HS-27A (cell line): ENCODE measurements around the gene TWF2.

ENCODE experiments used
- DNase-seq: peaks from one replicate; pipeline ENCODE4 v3.0.0-alpha.2; 2012; ENCODE audit warnings: low read depth, missing footprints

Gene TWF2

DNA sequence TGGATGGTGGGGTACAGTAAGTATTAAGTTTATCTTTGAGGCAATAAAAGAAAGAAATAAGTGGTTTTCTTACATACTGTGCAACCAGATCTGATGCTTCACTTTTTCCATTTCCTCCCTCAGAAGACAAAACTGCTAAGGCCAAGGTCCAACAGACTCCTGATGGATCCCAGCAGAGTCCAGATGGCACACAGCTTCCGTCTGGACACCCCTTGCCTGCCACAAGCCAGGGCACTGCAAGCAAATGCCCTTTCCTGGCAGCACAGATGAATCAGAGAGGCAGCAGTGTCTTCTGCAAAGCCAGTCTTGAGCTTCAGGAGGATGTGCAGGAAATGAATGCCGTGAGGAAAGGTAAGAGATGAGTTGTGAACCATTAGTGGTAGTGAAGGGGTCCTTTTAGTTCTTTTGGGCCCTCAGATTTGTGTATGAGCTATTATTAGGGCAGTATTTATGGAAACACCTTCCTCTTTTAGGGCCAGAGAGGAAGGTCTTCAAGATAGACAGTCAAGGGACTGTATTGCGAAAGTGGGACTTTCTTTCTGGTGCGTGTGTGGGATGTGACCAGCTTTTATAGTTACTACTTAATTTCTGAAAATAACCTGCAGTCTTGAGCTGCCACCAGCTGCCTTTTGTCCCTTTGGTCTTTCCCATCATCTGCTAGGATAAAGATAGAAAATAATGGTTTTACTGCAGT is 36.4 kb downstream of the TWF2 start:
- DNase-seq = no peak

GRCh38 chr3:52200981-52201679 is 37.8 kb downstream of the TWF2 start:
- DNase-seq = no peak

GRCh38 chr3:52198643-52199608 is 40.0 kb downstream of the TWF2 start:
- DNase-seq = no peak

DNA sequence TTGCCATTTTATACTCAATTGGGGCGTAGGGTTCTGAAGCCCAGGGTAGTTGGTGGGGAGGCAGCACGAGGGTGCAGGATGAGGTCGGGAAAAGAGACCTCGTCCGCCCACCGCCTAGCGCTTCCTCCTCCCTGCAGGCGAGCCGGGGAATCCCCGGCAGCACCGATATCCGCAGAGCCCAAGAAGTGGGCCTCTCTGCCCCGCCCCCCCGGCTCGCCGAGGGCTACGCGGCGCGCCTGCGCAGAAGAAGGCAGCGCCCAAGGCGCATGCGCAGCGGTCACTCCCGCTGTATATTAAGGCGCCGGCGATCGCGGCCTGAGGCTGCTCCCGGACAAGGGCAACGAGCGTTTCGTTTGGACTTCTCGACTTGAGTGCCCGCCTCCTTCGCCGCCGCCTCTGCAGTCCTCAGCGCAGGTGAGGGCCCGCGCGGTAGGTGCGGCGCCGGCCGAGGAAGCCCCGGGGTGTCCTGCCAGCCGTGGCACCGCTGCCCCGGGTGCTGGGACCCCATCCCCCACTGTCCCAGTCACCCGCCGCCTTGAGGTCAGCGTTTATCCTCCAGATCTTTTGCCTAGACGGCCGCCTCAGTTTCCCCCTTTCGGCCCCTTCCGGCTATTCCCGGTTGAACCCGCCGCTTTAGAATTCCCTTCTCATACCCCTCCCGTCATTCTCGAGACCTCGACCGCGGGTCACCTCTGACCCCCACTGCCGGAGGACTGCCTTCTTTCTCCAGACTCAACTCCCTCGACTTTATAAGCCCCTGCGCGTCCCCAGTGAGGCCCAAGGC is 40.9 kb downstream of the TWF2 start, which contains the start of gene ALAS1:
TSS of gene ALAS1 (plus strand) at position 319 of the 784 bp plus-strand sequence. CDS start 1,082 bp downstream, outside the sequence.
- DNase-seq = peak; percentile 73

DNA sequence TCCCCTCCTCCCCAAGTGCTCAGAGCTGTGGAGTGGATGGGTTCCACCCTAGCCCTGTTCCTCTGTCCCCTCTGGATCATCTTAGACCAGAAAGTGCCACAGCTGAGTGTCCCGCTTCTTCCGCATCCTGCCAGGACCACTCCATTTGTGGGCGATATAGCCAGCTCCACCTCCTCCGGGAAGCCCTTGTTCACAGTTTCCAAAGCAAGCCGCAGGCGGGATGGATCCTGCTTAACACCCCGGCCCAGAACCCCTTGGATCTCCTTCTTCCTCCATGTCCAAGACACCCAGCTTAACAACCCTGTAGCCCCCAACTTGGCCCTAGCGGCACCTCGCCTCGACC is 41.5 kb downstream of the TWF2 start:
- DNase-seq = no peak

GRCh38 chr3:52196977-52197376 is 42.0 kb downstream of the TWF2 start:
- DNase-seq = no peak

GRCh38 chr3:52195823-52196331 is 43.1 kb downstream of the TWF2 start:
- DNase-seq = no peak

DNA sequence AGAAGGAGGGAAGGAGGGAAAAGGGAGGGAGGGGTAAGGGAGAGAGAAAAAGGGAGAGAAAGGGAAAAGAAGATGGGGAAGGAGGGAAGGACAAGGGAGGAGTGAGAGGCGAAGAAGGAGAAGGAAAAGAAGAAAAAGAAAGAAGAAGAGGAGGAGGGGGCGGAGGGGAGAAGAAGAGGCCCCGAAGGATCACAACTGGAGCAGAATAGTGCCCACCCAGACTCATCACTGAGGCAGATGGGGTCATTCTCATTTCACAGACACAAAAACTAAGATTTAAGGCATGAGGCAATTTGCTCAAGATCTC is 43.7 kb downstream of the TWF2 start:
- DNase-seq = no peak

- DNase-seq = no peak
These were observed 44.3 kb downstream of the TWF2 start for GRCh38 chr3:52194485-52195290.

- DNase-seq = peak; percentile 35
These were observed 45.9 kb downstream of the TWF2 start for GRCh38 chr3:52193065-52193464.

GRCh38 chr3:52191663-52192062 is 47.3 kb downstream of the TWF2 start:
- DNase-seq = no peak

- DNase-seq = peak; percentile 57
These were observed 48.5 kb downstream of the TWF2 start for GRCh38 chr3:52190294-52191074.

DNA sequence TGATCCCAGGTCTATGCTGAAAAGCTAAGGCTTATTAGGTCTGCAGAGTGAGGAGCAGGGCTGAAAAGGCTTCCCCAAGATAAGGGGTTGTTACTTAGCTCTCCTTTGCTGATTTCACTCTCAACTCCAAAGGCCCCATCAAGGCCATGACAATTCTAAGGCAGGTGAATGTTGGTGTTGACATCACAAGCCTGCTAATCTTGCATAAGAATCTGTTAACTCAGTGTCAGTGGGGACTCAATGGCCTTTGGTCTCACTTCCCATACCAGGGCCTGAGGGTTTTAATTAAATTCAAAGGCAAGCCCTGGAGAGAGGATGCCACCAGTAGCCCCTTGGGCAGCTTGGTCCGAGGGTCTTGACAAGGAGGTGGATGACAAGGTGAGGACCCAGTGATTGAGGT is 50.4 kb downstream of the TWF2 start:
- no peak for DNase-seq

GRCh38 chr3:52186729-52187128 is 52.2 kb downstream of the TWF2 start:
- no peak for DNase-seq

DNA sequence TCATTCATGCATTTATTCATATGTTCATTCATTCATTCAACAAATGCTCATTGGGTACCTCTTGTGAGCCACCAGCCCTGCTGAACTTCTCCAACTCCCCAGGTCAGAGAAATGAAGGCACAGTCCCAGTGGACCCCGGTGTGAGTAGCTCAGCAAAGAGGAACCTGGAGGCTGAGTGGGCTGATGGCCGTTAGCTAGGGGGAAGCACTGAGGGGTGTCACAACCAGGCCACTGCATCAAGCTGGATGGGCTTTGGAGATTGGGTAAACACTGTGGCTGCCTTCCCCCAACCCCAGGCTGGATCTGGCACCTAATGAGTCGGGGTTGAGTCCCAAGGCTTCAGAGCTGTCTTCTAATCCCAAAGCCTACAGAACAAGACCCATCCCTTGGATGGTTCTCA is 53.1 kb downstream of the TWF2 start:
- no peak for DNase-seq

DNA sequence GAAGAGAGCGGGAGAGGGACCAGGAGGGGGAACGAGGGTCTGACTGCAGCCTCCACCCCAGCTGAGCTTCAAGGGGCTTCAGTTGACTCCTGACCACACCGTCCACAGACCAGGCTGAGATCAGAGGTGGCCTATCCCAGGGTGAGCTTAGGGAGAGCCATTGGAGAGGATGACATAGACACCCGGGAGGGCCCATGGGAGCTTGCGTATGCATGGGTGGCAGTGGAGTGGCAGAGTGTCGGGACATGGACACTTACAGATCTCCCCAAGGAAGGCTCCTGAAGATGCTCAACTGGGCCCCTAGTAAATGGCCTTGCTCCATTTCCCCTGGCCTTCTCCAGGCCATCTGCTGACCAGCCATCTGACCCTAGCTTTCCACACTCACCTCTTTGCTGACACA is 53.6 kb downstream of the TWF2 start:
- DNase-seq = no peak

- DNase-seq = no peak
These were observed 54.3 kb downstream of the TWF2 start for GRCh38 chr3:52184690-52185089.

- DNase-seq = no peak
These were observed 55.0 kb downstream of the TWF2 start for GRCh38 chr3:52183786-52184445.

GRCh38 chr3:52182691-52183090 is 56.3 kb downstream of the TWF2 start:
- DNase-seq = no peak

- no peak for DNase-seq
These were observed 56.8 kb downstream of the TWF2 start for GRCh38 chr3:52182196-52182595.
